NB4 (cell line): ENCODE data around the gene ASXL2.

Experiments
- CTCF ChIP-seq: IDR thresholded peaks from one replicate; pipeline ENCODE4 v1.5.1; 2012; ENCODE audit warnings: low read depth, low read length
- MAX ChIP-seq: IDR thresholded peaks from 2 replicates; pipeline ENCODE4 v1.6.1; 2011; ENCODE audit warnings: low read depth, low read length
- MYC ChIP-seq: IDR thresholded peaks from 2 replicates; pipeline ENCODE4 v1.6.1; 2011; ENCODE audit warnings: low read depth, low read length
- POLR2A ChIP-seq: IDR thresholded peaks from 2 replicates; pipeline ENCODE4 v1.6.1; 2011; ENCODE audit warnings: mild to moderate bottlenecking; ENCODE audit not compliant: insufficient read length; ENCODE audit errors: extremely low read depth

- no peak for TF ChIP-seq POLR2A
- no peak for TF ChIP-seq CTCF
- no peak for TF ChIP-seq MYC
- TF ChIP-seq MAX: no peak
Observed at GRCh38 chr2:25804338-25804737, 73.9 kb downstream of the ASXL2 start.
